Ascending aorta (tissue), 2 donors: ENCODE data around the gene MAB21L4. TPM values are rescaled to one million over a fixed set of nuclear protein-coding genes. Genes with fewer than 3 reads are reported as not detected.
"Not testable (repeated sequence)": the region's sequence is repeated elsewhere in the genome, so short reads cannot be mapped to it uniquely, and the experiment has no call there.

Source experiments
- DNase-seq, 2 donors: peaks; one replicate each; pipeline ENCODE4 v3.0.0-alpha.2; 2019; ENCODE audit warnings: low spot score in 2 of 2
- H3K27ac ChIP-seq, 2 donors: fragments of 200-600 bp; sonication (generic); one replicate each; pipeline ENCODE4 v1.5.1; 2016 to 2017; ENCODE audit warnings: mild to moderate bottlenecking in 1 of 2
- H3K27me3 ChIP-seq: fragments of 200-600 bp; sonication (generic); one replicate; pipeline ENCODE4 v1.5.1; 2017
- H3K36me3 ChIP-seq, 2 donors: fragments of 200-600 bp; sonication (generic); one replicate each; pipeline ENCODE4 v1.5.1; 2016
- H3K4me1 ChIP-seq, 2 donors: fragments of 200-600 bp; sonication (generic); one replicate each; pipeline ENCODE4 v1.5.1; 2016 to 2017; ENCODE audit warnings: mild to moderate bottlenecking in 1 of 2
- H3K4me3 ChIP-seq, 2 donors: fragments of 200-600 bp; sonication (generic); one replicate each; pipeline ENCODE4 v1.5.1; 2016 to 2017; ENCODE audit warnings: mild to moderate bottlenecking in 1 of 2
- H3K9me3 ChIP-seq, 2 donors: fragments of 200-600 bp; sonication (generic); one replicate each; pipeline ENCODE4 v1.5.1; 2016
- CTCF ChIP-seq, 3 experiments: fragments of 200-600 bp in 2 of 3; fragments of 450-650 bp in 1 of 3; sonication (generic) in 2 of 3; IDR thresholded peaks; one replicate each; pipeline ENCODE4 v1.5.1; 2016 to 2019; ENCODE audit warnings: antibody characterized with exemption in 3 of 3, mild to moderate bottlenecking in 1 of 3, moderate library complexity in 1 of 3
- intact Hi-C: fragments of 100-400 bp; cut with DNase I; formaldehyde crosslinking; loops from one replicate; pipeline ENCODE4 v1.15.1; 2023
- total RNA-seq: library from RNA; depleted of rRNA; stranded (reverse); fragments of >200 nt; gene quantifications from one replicate; pipeline ENCODE4 v1.1.0, GENCODE V29; 2016

MAB21L4 gene
- total RNA-seq, 1 donor from 2014 or later = not detected

- no peaks in the 10 kb centered on the region for H3K4me1 ChIP-seq
- DNase-seq = no peak
- H3K36me3 ChIP-seq = no peaks in the 10 kb centered on the region
- no peaks in the 10 kb centered on the region for H3K27me3 ChIP-seq
- no peak for TF ChIP-seq CTCF (IDR thresholded peaks at IDR 0.05)
- H3K27ac ChIP-seq = no peak overlapping the region
- no peak overlapping the region for H3K4me3 ChIP-seq
- intact Hi-C loops = no loop called here
- no peaks in the 10 kb centered on the region for H3K9me3 ChIP-seq
Measured at GRCh38 chr2:240847817-240848216, 48.1 kb downstream of the MAB21L4 start.

- no peaks in the 10 kb centered on the region for H3K27me3 ChIP-seq
- intact Hi-C loops = no loop called here
Measured at GRCh38 chr2:240846873-240847595, 48.9 kb downstream of the MAB21L4 start.

GRCh38 chr2:240846309-240846708, 49.6 kb downstream of the MAB21L4 start:
- H3K4me3 ChIP-seq, H3K27ac ChIP-seq, H3K27me3 ChIP-seq, H3K9me3 ChIP-seq, intact Hi-C loops, DNase-seq, H3K4me1 ChIP-seq, H3K36me3 ChIP-seq: not testable (repeated sequence)

More at GRCh38 chr2:240846873-240847595, 48.9 kb downstream of the MAB21L4 start:
- no peaks in the 10 kb centered on the region for H3K4me1 ChIP-seq
- no peaks in the 10 kb centered on the region for H3K36me3 ChIP-seq
- no peaks in the 10 kb centered on the region for H3K9me3 ChIP-seq
- DNase-seq = no peak
- no peak overlapping the region for H3K27ac ChIP-seq
- H3K4me3 ChIP-seq = no peak overlapping the region
- TF ChIP-seq CTCF (IDR thresholded peaks at IDR 0.05) = no peak

- Histone ChIP-seq H3K4me1 (peaks cover 0 to 3% of the 10 kb centered on the region in 2 donors), H3K27ac (no peak overlapping the region), H3K36me3 (no peaks in the 10 kb centered on the region), H3K4me3 (no peak overlapping the region), H3K27me3 (no peaks in the 10 kb centered on the region), H3K9me3 (no peaks in the 10 kb centered on the region)
- no peak for DNase-seq
- TF ChIP-seq CTCF (IDR thresholded peaks at IDR 0.05) = peak in 2 of 3 experiments; percentile 16 to 44
- intact Hi-C loops = no loop called here
Measured at GRCh38 chr2:240840435-240841060, 55.4 kb downstream of the MAB21L4 start.

GRCh38 chr2:240839152-240840143, 56.5 kb downstream of the MAB21L4 start:
- no peak for TF ChIP-seq CTCF (IDR thresholded peaks at IDR 0.05)
- H3K27ac ChIP-seq = no peak overlapping the region
- no peaks in the 10 kb centered on the region for H3K27me3 ChIP-seq
- intact Hi-C loops = no loop called here
- H3K4me3 ChIP-seq = no peak overlapping the region
- no peaks in the 10 kb centered on the region for H3K9me3 ChIP-seq
- peaks cover 0 to 3% of the 10 kb centered on the region in 2 donors for H3K4me1 ChIP-seq
- no peak for DNase-seq
- no peaks in the 10 kb centered on the region for H3K36me3 ChIP-seq
